Mucosa of descending colon (tissue), 3 donors: ENCODE measurements around the gene KSR2. TPM values are rescaled to one million over a fixed set of nuclear protein-coding genes. Genes with fewer than 3 reads are reported as not detected.

Experiments
- ATAC-seq: fragments of 200-7000 bp; cut with Tn5 transposase; one replicate; pipeline ENCODE4 v1.9.1; 2020; ENCODE audit warnings: mild to moderate bottlenecking, moderate library complexity
- DNase-seq, 3 donors: peaks; one replicate each; pipeline ENCODE4 v3.0.0-alpha.2; 2020
- H3K36me3 ChIP-seq: fragments of 200-600 bp; one replicate; pipeline ENCODE4 v1.8.0; 2021; ENCODE audit warnings: low read depth, mild to moderate bottlenecking
- H3K4me1 ChIP-seq: fragments of 200-600 bp; one replicate; pipeline ENCODE4 v1.8.0; 2021; ENCODE audit warnings: low read depth, mild to moderate bottlenecking
- H3K4me3 ChIP-seq: fragments of 200-600 bp; one replicate; pipeline ENCODE4 v1.8.0; 2021; ENCODE audit warnings: mild to moderate bottlenecking
- H3K9me3 ChIP-seq: fragments of 200-600 bp; one replicate; pipeline ENCODE4 v1.8.0; 2021; ENCODE audit warnings: mild to moderate bottlenecking
- CTCF ChIP-seq: fragments of 200-600 bp; IDR thresholded peaks from one replicate; pipeline ENCODE4 v1.8.0; 2022; ENCODE audit warnings: antibody characterized with exemption, mild to moderate bottlenecking
- intact Hi-C, 2 donors: fragments of 100-400 bp; cut with DNase I in 1 of 2; cut with micrococcal nuclease in 1 of 2; formaldehyde crosslinking; loops; one replicate each; pipeline versions ENCODE4 v1.11.0 to v1.11.1; 2022; cut with DNase I, micrococcal nuclease
- total RNA-seq, 3 donors: library from RNA; stranded (reverse); fragmentation: NEBNext Ultra II Directional in 2 of 3; extraction: Animal tissue kit (Norgen Biotek cat#: 25700) in 2 of 3; gene quantifications; one replicate each; pipeline versions ENCODE4 v1.2.1 to v1.2.4, GENCODE V29; 2021 to 2023
- donor health status: DM: no; HTN: no; CAD: no; lungs with moderate emphysema.
- donor health status: DM: no; HTN: no; CAD: no.
- donor health status: DM: no; HTN: yes; CAD: no.

Gene KSR2
- total RNA-seq, 3 donors from 2014 or later = 1.4 to 2.8 (median 2.5) TPM

- intact Hi-C loops = loop anchor here in 1 of 2 donors (10.0 kb wide), 1 partner anchor 640 kb away; no protein-coding TSS in a partner anchor
- DNase-seq = peak in 2 of 3 donors; percentile 67 to 71
- Histone ChIP-seq H3K9me3 (no peaks in the 10 kb centered on the region), H3K36me3 (no peaks in the 10 kb centered on the region), H3K4me1 (no peaks in the 10 kb centered on the region), H3K4me3 (no peak overlapping the region)
- peak; percentile 79 for ATAC-seq
- peak; percentile 55 for TF ChIP-seq CTCF
These were observed 114.3 kb downstream of the KSR2 start for GRCh38 chr12:117854339-117855012.

- ATAC-seq = peak; percentile 92
- intact Hi-C loops = loop anchor here in 1 of 2 donors (10.0 kb wide), 1 partner anchor 639 kb away; no protein-coding TSS in a partner anchor
- H3K4me3 ChIP-seq = no peak overlapping the region
- no peaks in the 10 kb centered on the region for H3K36me3 ChIP-seq
- H3K4me1 ChIP-seq = no peaks in the 10 kb centered on the region
- no peak for TF ChIP-seq CTCF
- peak in 1 of 3 donors; percentile 48 for DNase-seq
- H3K9me3 ChIP-seq = no peaks in the 10 kb centered on the region
These were observed 115.2 kb downstream of the KSR2 start for GRCh38 chr12:117853600-117853999.

GRCh38 chr12:117850048-117850447, 118.7 kb downstream of the KSR2 start:
- DNase-seq (peak in 1 of 3 donors; percentile 23), ATAC-seq (peak; percentile 46)
- no peaks in the 10 kb centered on the region for H3K36me3 ChIP-seq
- intact Hi-C loops = loop anchor here in 1 of 2 donors (10.0 kb wide), 1 partner anchor 635 kb away; no protein-coding TSS in a partner anchor
- no peaks in the 10 kb centered on the region for H3K9me3 ChIP-seq
- H3K4me1 ChIP-seq = no peaks in the 10 kb centered on the region
- peak; percentile 84 for TF ChIP-seq CTCF
- no peak overlapping the region for H3K4me3 ChIP-seq

GRCh38 chr12:117847371-117847770, 121.4 kb downstream of the KSR2 start:
- no peaks in the 10 kb centered on the region for H3K9me3 ChIP-seq
- DNase-seq = no peak
- no peaks in the 10 kb centered on the region for H3K4me1 ChIP-seq
- no peak for TF ChIP-seq CTCF
- no peak for ATAC-seq
- intact Hi-C loops = no loop called here
- no peaks in the 10 kb centered on the region for H3K36me3 ChIP-seq
- no peak overlapping the region for H3K4me3 ChIP-seq

- no peaks in the 10 kb centered on the region for H3K9me3 ChIP-seq
- H3K4me3 ChIP-seq = no peak overlapping the region
- intact Hi-C loops = no loop called here
- DNase-seq (no peak), ATAC-seq (no peak)
- TF ChIP-seq CTCF = no peak
- no peaks in the 10 kb centered on the region for H3K36me3 ChIP-seq
- H3K4me1 ChIP-seq = no peaks in the 10 kb centered on the region
These were observed 123.4 kb downstream of the KSR2 start for GRCh38 chr12:117845271-117845904.
